Neuronal stem cell (in vitro differentiated cells): ENCODE results near the gene KLRC2.
"Not testable (repeated sequence)": the region's sequence is repeated elsewhere in the genome, so short reads cannot be mapped to it uniquely, and the experiment has no call there.

ENCODE experiments used
- DNase-seq: peaks from one replicate; pipeline ENCODE4 v3.0.0-alpha.2; 2013; ENCODE audit warnings: low spot score
- H2AFZ ChIP-seq: one replicate; pipeline ENCODE4 v1.6.1; 2013; ENCODE audit warnings: mild to moderate bottlenecking, low read length, inconsistent platforms
- H2AK5ac ChIP-seq: 2 replicates; pipeline ENCODE4 v1.6.1; 2013; ENCODE audit warnings: low read depth, mild to moderate bottlenecking, inconsistent platforms, low read length, moderate library complexity, mixed read lengths
- H2BK120ac ChIP-seq: 2 replicates; pipeline ENCODE4 v1.6.1; 2013; ENCODE audit warnings: low read depth, mild to moderate bottlenecking, inconsistent platforms, low read length, moderate library complexity, mixed read lengths
- H2BK12ac ChIP-seq: one replicate; pipeline ENCODE4 v1.6.1; 2013; ENCODE audit warnings: low read length, inconsistent platforms
- H2BK15ac ChIP-seq: 2 replicates; pipeline ENCODE4 v1.6.1; 2013; ENCODE audit warnings: mild to moderate bottlenecking, low read length, inconsistent platforms, mixed read lengths
- H2BK5ac ChIP-seq: one replicate; pipeline ENCODE4 v1.6.1; 2013; ENCODE audit warnings: inconsistent platforms, mild to moderate bottlenecking, low read length, moderate library complexity
- H3K14ac ChIP-seq: one replicate; pipeline ENCODE4 v1.6.1; 2013; ENCODE audit warnings: low read length, inconsistent platforms
- H3K18ac ChIP-seq: 2 replicates; pipeline ENCODE4 v1.6.1; 2013; ENCODE audit warnings: low read length, inconsistent platforms
- H3K23ac ChIP-seq: 2 replicates; pipeline ENCODE4 v1.6.1; 2013; ENCODE audit warnings: low read depth, mild to moderate bottlenecking, mixed read lengths, low read length, inconsistent platforms; ENCODE audit not compliant: poor library complexity
- H3K27ac ChIP-seq: replicated peaks from 3 replicates; pipeline ENCODE4 v1.5.1; 2013; ENCODE audit warnings: low read length, inconsistent platforms
- H3K27me3 ChIP-seq, 3 experiments: 2 replicates each; pipeline ENCODE4 v1.6.1; 2013; ENCODE audit warnings: low read length in 3 of 3, mild to moderate bottlenecking in 2 of 3, inconsistent platforms in 1 of 3, low read depth in 1 of 3, mixed read lengths in 1 of 3, moderate library complexity in 1 of 3; ENCODE audit not compliant: control insufficient read depth in 3 of 3, insufficient read depth in 3 of 3
- H3K36me3 ChIP-seq, 2 donors: replicated peaks in 1 of 2; 2 replicates each; pipeline ENCODE4 v1.6.1; 2013; ENCODE audit warnings: low read length in 2 of 2; ENCODE audit not compliant: control insufficient read depth in 2 of 2, insufficient read depth in 2 of 2
- H3K4ac ChIP-seq: 2 replicates; pipeline ENCODE4 v1.6.1; 2013; ENCODE audit warnings: inconsistent platforms, mild to moderate bottlenecking, low read length, moderate library complexity
- H3K4me1 ChIP-seq, 2 donors: 1 replicate in 1 of 2; 2 replicates in 1 of 2; pipeline ENCODE4 v1.6.1; 2013; ENCODE audit warnings: low read length in 2 of 2, low read depth in 1 of 2; ENCODE audit not compliant: control insufficient read depth in 2 of 2, insufficient read depth in 1 of 2
- H3K4me2 ChIP-seq: one replicate; pipeline ENCODE4 v1.6.1; 2013; ENCODE audit warnings: mild to moderate bottlenecking, low read length, inconsistent platforms; ENCODE audit not compliant: insufficient read depth, poor library complexity, severe bottlenecking
- H3K4me3 ChIP-seq, 2 donors: 2 replicates each; pipeline ENCODE4 v1.5.1; 2013; ENCODE audit warnings: low read length in 2 of 2, mild to moderate bottlenecking in 2 of 2, inconsistent platforms in 1 of 2, moderate library complexity in 1 of 2
- H3K79me1 ChIP-seq: one replicate; pipeline ENCODE4 v1.6.1; 2013; ENCODE audit warnings: low read depth, mild to moderate bottlenecking, inconsistent platforms, low read length, moderate library complexity
- H3K9ac ChIP-seq: one replicate; pipeline ENCODE4 v1.6.1; 2013; ENCODE audit warnings: mild to moderate bottlenecking, low read depth, low read length, inconsistent platforms; ENCODE audit not compliant: poor library complexity
- H3K9me3 ChIP-seq, 2 donors: replicated peaks in 1 of 2; 2 replicates each; pipeline versions ENCODE3 to v1.6.1; 2013; ENCODE audit warnings: low read length in 2 of 2, mild to moderate bottlenecking in 2 of 2, inconsistent platforms in 1 of 2, low read depth in 1 of 2, mixed read lengths in 1 of 2, moderate library complexity in 1 of 2; ENCODE audit not compliant: control insufficient read depth in 2 of 2, insufficient read depth in 1 of 2
- H4K8ac ChIP-seq: one replicate; pipeline ENCODE4 v1.6.1; 2013; ENCODE audit warnings: low read depth, mild to moderate bottlenecking, inconsistent platforms, low read length, moderate library complexity
- H4K91ac ChIP-seq: one replicate; pipeline ENCODE4 v1.6.1; 2013; ENCODE audit warnings: low read length, low read depth, mild to moderate bottlenecking, inconsistent platforms; ENCODE audit not compliant: poor library complexity
- WGBS, 2 donors: extraction: QIAGEN DNeasy Blood & Tissue Kit; methylation state at CpG; one replicate each; pipeline ENCODE4 v1.1.7; 2013; ENCODE audit warnings: missing lambda C conversion rate in 2 of 2, mixed read lengths in 1 of 2; ENCODE audit not compliant: insufficient read length in 2 of 2, insufficient replicate concordance in 1 of 2; ENCODE audit errors: extremely low coverage in 2 of 2; 5-methylcytosine and 5-hydroxymethylcytosine counted together

The KLRC2 gene

GRCh38 chr12:10387498-10387897 lies 48.3 kb downstream of the KLRC2 start:
- H2BK5ac ChIP-seq, H3K9ac ChIP-seq, DNase-seq, H3K9me3 ChIP-seq, H3K23ac ChIP-seq, H2BK15ac ChIP-seq, H3K4me2 ChIP-seq, H2AK5ac ChIP-seq, H3K4me1 ChIP-seq, H2AFZ ChIP-seq, H2BK12ac ChIP-seq, H3K14ac ChIP-seq, H3K4me3 ChIP-seq, H2BK120ac ChIP-seq, H3K27me3 ChIP-seq, H3K27ac ChIP-seq, H3K36me3 ChIP-seq, H3K18ac ChIP-seq, H3K79me1 ChIP-seq, H4K91ac ChIP-seq, H3K4ac ChIP-seq, H4K8ac ChIP-seq: not testable (repeated sequence)
- no CpG with 5 or more reads among the region's 6 CpGs for WGBS, 2 donors

GRCh38 chr12:10386857-10387256 lies 49.0 kb downstream of the KLRC2 start:
- H3K14ac ChIP-seq = no peak overlapping the region
- no peak overlapping the region for H2BK12ac ChIP-seq
- H3K4ac ChIP-seq = no peak overlapping the region
- H3K4me3 ChIP-seq = no peak overlapping the region
- H4K8ac ChIP-seq = no peak overlapping the region
- no peak overlapping the region for H3K23ac ChIP-seq
- H3K79me1 ChIP-seq = no peaks in the 10 kb centered on the region
- H3K4me1 ChIP-seq = no peaks in the 10 kb centered on the region
- H2AK5ac ChIP-seq = no peak overlapping the region
- H3K9me3 ChIP-seq = no peaks in the 10 kb centered on the region
- no peak overlapping the region for H2BK5ac ChIP-seq
- H3K27me3 ChIP-seq = no peaks in the 10 kb centered on the region
- no CpG with 5 or more reads among the region's 1 CpG for WGBS, 2 donors
- no peaks in the 10 kb centered on the region for H3K36me3 ChIP-seq
- H2BK15ac ChIP-seq = no peak overlapping the region
- H2BK120ac ChIP-seq = no peak overlapping the region
- DNase-seq = no peak
- no peak overlapping the region for H3K9ac ChIP-seq
- H3K4me2 ChIP-seq = no peak overlapping the region
- H4K91ac ChIP-seq = no peak overlapping the region
- H3K27ac ChIP-seq = no peak overlapping the region
- no peak overlapping the region for H2AFZ ChIP-seq
- no peak overlapping the region for H3K18ac ChIP-seq

DNA sequence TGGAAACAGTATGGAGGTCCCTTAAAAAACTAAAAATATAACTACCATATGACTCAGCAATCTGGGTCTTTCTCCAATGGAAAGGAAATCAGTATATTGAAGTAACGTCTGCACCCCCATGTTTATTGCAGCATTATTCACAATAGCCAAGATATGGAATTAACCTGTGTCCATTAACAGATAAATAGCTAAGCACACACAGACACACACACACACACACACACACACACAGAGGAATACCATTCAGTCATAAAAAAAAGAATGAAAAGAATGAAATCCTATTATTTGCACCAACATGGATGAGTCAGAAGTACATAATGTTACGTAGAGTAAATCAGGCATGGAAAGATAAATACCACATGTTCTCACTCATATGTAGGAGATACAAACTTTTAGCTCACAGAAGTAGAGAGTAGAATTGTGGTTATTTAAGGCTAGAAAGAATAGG lies 50.6 kb downstream of the KLRC2 start:
- Histone ChIP-seq H2BK120ac (no peak overlapping the region), H3K27ac (no peak overlapping the region), H2BK15ac (no peak overlapping the region), H3K36me3 (no peaks in the 10 kb centered on the region), H3K4me2 (no peak overlapping the region), H2BK12ac (no peak overlapping the region), H3K9me3 (no peaks in the 10 kb centered on the region), H3K4me1 (no peaks in the 10 kb centered on the region), H3K4me3 (no peak overlapping the region), H3K27me3 (no peaks in the 10 kb centered on the region), H2BK5ac (no peak overlapping the region), H3K23ac (no peak overlapping the region), H4K91ac (no peak overlapping the region), H3K79me1 (no peaks in the 10 kb centered on the region), H2AK5ac (no peak overlapping the region), H3K14ac (no peak overlapping the region), H3K9ac (no peak overlapping the region), H3K18ac (no peak overlapping the region), H2AFZ (no peak overlapping the region), H3K4ac (no peak overlapping the region), H4K8ac (no peak overlapping the region)
- no peak for DNase-seq
- WGBS, 2 donors = no CpG with 5 or more reads among the region's 2 CpGs

DNA sequence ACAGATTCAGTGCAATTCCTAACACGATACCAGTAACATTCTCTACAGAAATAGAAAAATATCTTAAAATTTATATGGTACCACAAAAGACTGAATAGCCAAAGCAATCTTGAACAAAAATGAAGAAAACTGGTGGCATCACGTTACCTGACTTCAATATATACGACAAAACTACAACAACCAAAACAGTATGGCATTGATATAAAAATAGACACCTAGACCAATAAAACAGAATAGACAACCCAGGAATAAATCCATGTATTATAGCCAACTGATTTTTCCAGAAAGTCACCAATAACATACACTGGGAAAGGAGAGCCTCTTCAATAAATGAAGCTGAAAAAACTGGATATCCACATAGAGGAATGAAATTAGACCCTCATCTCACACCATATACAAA lies 51.6 kb downstream of the KLRC2 start:
- H3K36me3 ChIP-seq = no peaks in the 10 kb centered on the region
- no peaks in the 10 kb centered on the region for H3K27me3 ChIP-seq
- H3K79me1 ChIP-seq = no peaks in the 10 kb centered on the region
- no peak overlapping the region for H2AK5ac ChIP-seq
- no peak overlapping the region for H3K18ac ChIP-seq
- H4K91ac ChIP-seq = no peak overlapping the region
- H2BK120ac ChIP-seq = no peak overlapping the region
- DNase-seq = no peak
- WGBS, 2 donors = no CpG with 5 or more reads among the region's 3 CpGs
- H2BK15ac ChIP-seq = no peak overlapping the region
- no peak overlapping the region for H3K4ac ChIP-seq
- no peak overlapping the region for H3K4me3 ChIP-seq
- H3K9ac ChIP-seq = no peak overlapping the region
- no peak overlapping the region for H4K8ac ChIP-seq
- no peaks in the 10 kb centered on the region for H3K4me1 ChIP-seq
- H2BK12ac ChIP-seq = no peak overlapping the region
- H3K4me2 ChIP-seq = no peak overlapping the region
- H2AFZ ChIP-seq = no peak overlapping the region
- H3K27ac ChIP-seq = no peak overlapping the region
- no peak overlapping the region for H3K14ac ChIP-seq
- no peak overlapping the region for H2BK5ac ChIP-seq
- H3K23ac ChIP-seq = no peak overlapping the region
- H3K9me3 ChIP-seq = no peaks in the 10 kb centered on the region
